HFFc6 (cell line): ENCODE results near the gene PTPN21. TPM values are rescaled to one million over a fixed set of nuclear protein-coding genes. Genes with fewer than 3 reads are reported as not detected.

Source experiments
- DNase-seq: peaks from one replicate; pipeline ENCODE4 v3.0.0-alpha.2; 2018
- H3K27ac Mint-ChIP-seq: 2 replicates; pipeline ENCODE4 v1.8.0; 2020; ENCODE audit warnings: mild to moderate bottlenecking, mixed read lengths
- H3K27me3 Mint-ChIP-seq: 2 replicates; pipeline ENCODE4 v1.8.0; 2021; ENCODE audit warnings: mild to moderate bottlenecking, moderate library complexity, mixed read lengths; ENCODE audit not compliant: insufficient read depth
- H3K36me3 Mint-ChIP-seq: 2 replicates; pipeline ENCODE4 v1.8.0; 2021; ENCODE audit warnings: low read depth, mixed read lengths
- H3K4me1 Mint-ChIP-seq: 2 replicates; pipeline ENCODE4 v1.8.0; 2020; ENCODE audit warnings: low read depth, mixed read lengths
- H3K4me3 Mint-ChIP-seq: 2 replicates; pipeline ENCODE4 v1.8.0; 2020; ENCODE audit warnings: mild to moderate bottlenecking, moderate library complexity, mixed read lengths
- H3K9me3 Mint-ChIP-seq: 2 replicates; pipeline ENCODE4 v1.8.0; 2020; ENCODE audit warnings: mild to moderate bottlenecking, mixed read lengths
- total RNA-seq, 6 experiments: library from RNA; stranded (reverse); fragmentation: NEBNext Ultra II Directional; extraction: Animal tissue kit (Norgen Biotek cat#: 25700); gene quantifications; 2 replicates in 1 of 6; 3 replicates in 5 of 6; pipeline ENCODE4 v1.2.3, GENCODE V29; 2021
- TF ChIP-seq, protein P1 (sequence below): fragments of 200-600 bp; sonication (generic); IDR thresholded peaks from 2 replicates; pipeline ENCODE4 v1.5.0; 2021; ENCODE audit warnings: antibody characterized with exemption, mild to moderate bottlenecking

The PTPN21 gene
- total RNA-seq, 6 experiments from 2014 or later = 22.0 to 25.9 (median 24.9) TPM

DNA sequence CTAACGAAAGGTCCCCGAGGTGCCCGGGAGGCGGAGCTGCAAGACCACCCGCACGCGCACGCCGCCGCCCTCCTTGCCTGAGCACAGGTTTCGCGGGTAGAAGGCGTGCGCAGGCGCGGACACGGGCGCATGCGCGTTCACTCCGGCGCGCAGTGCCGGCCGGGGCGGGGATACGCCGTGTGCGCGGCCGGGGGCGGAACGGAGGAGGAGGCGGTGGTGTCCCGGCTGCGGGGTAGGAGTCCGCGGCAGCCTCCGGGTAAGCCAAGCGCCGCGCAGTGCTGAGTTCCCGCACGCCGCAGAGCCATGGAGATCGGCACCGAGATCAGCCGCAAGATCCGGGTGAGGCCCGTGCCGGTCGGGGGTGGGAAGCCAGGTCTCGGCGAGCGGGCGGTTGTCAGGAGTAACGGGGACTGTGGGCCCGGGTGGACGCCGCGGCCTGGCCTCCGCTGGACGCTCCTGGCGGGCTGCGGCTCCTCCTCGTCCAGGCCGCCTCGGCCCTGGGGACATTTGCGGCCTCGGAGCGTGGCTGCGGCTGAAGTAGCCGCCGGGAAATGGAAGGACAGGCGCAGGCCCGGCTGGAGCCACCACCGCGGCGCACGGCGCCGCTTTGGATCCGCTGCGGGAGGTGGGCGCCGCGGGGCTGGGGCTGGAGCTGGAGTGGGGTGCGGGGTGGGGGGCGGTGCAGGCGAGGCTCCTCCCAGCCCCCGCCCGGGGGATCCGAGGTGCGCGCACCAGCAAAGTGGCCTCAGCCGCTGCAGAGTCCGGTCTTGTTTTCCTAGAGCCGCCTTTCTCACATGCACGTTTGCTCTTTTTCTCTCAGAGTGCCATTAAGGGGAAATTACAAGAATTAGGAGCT is 8.3 kb upstream of the PTPN21 start, which contains the start of gene ZC3H14:
Gene ZC3H14, plus strand, starts transcription at position 207 of the 856 bp plus-strand sequence. Its CDS starts 97 bp downstream, at position 304.
- peak; percentile 66 for DNase-seq
- peak within 1 kb of the TSS; percentile 81 for H3K27ac Mint-ChIP-seq
- no peaks in the 10 kb centered on the region for H3K27me3 Mint-ChIP-seq
- peak within 1 kb of the TSS; percentile 96 for H3K4me3 Mint-ChIP-seq
- H3K9me3 Mint-ChIP-seq = no peaks in the 10 kb centered on the region
- H3K36me3 Mint-ChIP-seq = peaks cover 13% of the 10 kb centered on the region
- peaks cover 37% of the 10 kb centered on the region for H3K4me1 Mint-ChIP-seq
- TF ChIP-seq, protein P1, sequence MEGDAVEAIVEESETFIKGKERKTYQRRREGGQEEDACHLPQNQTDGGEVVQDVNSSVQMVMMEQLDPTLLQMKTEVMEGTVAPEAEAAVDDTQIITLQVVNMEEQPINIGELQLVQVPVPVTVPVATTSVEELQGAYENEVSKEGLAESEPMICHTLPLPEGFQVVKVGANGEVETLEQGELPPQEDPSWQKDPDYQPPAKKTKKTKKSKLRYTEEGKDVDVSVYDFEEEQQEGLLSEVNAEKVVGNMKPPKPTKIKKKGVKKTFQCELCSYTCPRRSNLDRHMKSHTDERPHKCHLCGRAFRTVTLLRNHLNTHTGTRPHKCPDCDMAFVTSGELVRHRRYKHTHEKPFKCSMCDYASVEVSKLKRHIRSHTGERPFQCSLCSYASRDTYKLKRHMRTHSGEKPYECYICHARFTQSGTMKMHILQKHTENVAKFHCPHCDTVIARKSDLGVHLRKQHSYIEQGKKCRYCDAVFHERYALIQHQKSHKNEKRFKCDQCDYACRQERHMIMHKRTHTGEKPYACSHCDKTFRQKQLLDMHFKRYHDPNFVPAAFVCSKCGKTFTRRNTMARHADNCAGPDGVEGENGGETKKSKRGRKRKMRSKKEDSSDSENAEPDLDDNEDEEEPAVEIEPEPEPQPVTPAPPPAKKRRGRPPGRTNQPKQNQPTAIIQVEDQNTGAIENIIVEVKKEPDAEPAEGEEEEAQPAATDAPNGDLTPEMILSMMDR = no peak

DNA sequence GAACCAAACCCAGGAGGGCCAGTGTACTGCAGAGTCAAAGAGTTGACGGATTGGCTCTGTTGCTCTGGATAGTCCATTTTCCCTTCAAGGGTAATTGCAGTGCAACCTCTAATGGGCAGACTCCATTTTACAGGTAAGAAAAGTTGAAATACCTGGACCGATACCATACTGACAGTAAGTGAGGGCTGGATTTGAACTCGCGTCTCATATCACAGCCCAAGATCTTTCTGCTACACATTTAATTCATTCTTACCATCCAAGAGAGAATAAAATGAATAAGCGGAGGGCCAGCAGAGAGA is 7.7 kb upstream of the PTPN21 start:
- H3K9me3 Mint-ChIP-seq = no peaks in the 10 kb centered on the region
- DNase-seq = no peak
- TF ChIP-seq, protein P1 = no peak
- H3K27ac Mint-ChIP-seq = peak overlapping the region; percentile 64
- H3K36me3 Mint-ChIP-seq = peaks cover 11% of the 10 kb centered on the region; the same call in 1 of the 2 replicates
- peaks cover 38% of the 10 kb centered on the region for H3K4me1 Mint-ChIP-seq
- H3K27me3 Mint-ChIP-seq = no peaks in the 10 kb centered on the region
- H3K4me3 Mint-ChIP-seq = peak overlapping the region; percentile 96

DNA sequence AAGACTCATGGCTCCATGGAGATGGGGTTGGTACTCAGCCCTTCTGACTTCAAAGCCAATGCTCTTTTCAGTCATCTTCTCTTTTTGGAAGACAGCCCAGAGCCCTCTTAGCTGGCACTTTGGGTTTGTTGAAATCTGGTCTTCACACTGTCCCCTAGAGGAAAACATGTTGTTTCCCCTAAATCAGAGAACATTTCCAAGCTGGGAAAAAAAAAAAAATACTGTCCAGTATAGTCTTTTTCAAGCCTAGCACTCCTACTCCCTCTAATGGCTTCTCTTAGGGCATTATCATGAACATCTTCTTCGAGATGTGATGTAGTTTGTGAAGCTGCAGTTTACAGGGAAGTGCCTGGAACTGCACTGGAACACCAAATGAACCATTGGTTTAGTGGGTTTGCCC is 5.0 kb upstream of the PTPN21 start:
- TF ChIP-seq, protein P1 = peak; percentile 74
- DNase-seq = peak; percentile 81
- Mint-ChIP-seq H3K9me3 (no peaks in the 10 kb centered on the region), H3K36me3 (peaks cover 11% of the 10 kb centered on the region; the same call in 1 of the 2 replicates), H3K27ac (0 out of 2 replicates have a peak overlapping the region, but pooled peaks have one; percentile 21), H3K4me3 (no peak overlapping the region), H3K4me1 (peaks cover 62% of the 10 kb centered on the region), H3K27me3 (no peaks in the 10 kb centered on the region; the same call in 1 of the 2 replicates)

DNA sequence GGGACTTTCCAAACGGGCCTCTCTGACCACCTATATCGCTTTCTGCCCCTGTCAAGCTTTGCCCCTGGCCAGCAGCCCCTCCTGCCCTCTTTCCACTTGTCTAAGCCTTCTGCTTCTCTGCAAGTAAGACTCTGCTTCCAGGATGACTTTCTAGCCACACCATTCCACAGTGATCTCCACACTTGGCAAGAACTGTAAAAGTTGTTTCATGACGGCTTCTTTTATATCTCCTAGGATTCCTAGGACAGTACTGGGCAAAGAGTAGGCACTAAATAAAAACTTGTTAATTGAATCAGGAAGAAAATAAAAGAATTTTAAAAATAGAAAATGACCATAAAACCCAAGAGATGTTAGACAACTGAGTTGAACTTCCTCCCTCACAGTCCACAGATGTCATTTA is 1.8 kb upstream of the PTPN21 start:
- Mint-ChIP-seq H3K4me1 (peaks cover 62% of the 10 kb centered on the region), H3K9me3 (no peaks in the 10 kb centered on the region), H3K27me3 (no peaks in the 10 kb centered on the region; the same call in 1 of the 2 replicates), H3K27ac (peak overlapping the region; percentile 45), H3K36me3 (0 out of 2 replicates have a peak, but pooled peaks cover 4% of the 10 kb centered on the region), H3K4me3 (no peak overlapping the region)
- TF ChIP-seq, protein P1 = no peak
- DNase-seq = no peak

DNA sequence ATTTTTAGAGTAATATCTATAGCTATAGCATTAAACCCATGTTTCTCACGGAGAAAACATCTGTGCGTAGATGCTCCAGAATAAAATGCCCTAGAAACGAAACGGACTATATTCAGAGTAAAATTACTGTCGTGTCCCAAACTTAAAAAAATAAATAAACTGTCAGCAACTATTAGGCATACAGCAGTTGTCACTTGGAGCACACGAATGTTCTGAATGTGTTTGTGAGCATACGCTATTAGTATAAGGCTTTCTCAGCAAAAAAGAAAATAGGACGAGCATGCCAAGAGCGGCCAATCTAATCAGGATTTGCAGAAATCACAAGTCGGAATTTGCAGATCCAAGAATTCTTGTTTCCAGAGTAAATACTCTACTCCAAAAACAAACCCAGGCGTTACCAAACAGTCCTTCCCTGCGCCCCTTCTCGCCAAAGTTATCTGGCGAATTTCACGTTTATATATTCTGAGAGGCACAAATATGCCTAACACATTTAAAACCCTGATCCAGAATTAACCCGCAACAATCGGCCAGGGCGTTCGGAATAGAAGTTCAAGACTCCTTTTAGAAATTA is 836 bp downstream of the PTPN21 start:
- Mint-ChIP-seq H3K27ac (peak overlapping the region; percentile 85), H3K27me3 (no peaks in the 10 kb centered on the region; the same call in 1 of the 2 replicates), H3K4me3 (peak overlapping the region; percentile 98), H3K36me3 (peaks cover 6% of the 10 kb centered on the region; the same call in 1 of the 2 replicates), H3K9me3 (no peaks in the 10 kb centered on the region), H3K4me1 (peaks cover 48% of the 10 kb centered on the region)
- no peak for DNase-seq
- TF ChIP-seq, protein P1 = no peak
